Measurements from ENCODE around the gene CLNK.

DNA sequence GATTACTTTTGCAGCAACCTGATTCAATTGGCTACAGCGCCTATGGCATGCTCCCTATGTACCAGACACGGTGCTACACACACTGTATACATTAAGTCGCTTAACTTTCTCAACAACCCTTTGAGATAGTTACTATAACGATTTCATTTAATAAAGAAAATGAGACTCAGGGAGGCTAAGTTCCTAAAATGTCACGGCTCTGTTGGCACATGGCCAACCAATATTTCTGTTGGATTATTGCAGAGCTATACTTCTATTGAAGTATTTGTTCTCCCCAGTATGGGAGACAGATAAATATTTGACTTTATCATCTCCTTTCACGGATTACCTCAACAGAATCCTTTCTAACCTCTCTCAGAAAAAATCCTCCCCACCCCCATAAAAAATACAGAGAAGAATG is 25.3 kb downstream of the CLNK start:
- TF ChIP-seq POLR2A (IDR thresholded peaks at IDR 0.05) (no peak), EP300 (IDR thresholded peaks at IDR 0.05) (no peak)
